Choroid plexus epithelial cell (primary cell): ENCODE measurements around the gene PRPF40A.

Experiments used
- DNase-seq: peaks from one replicate; pipeline ENCODE4 v3.0.0-alpha.2; 2010; ENCODE audit warnings: low read depth
- H3K4me3 ChIP-seq: 2 replicates; pipeline ENCODE4 v1.5.1; 2011; ENCODE audit warnings: low read depth, mild to moderate bottlenecking, control low read depth, low read length, moderate library complexity
- CTCF ChIP-seq: conservative IDR thresholded peaks from 2 replicates; pipeline ENCODE4 v1.5.1; 2011; ENCODE audit warnings: low read depth, mild to moderate bottlenecking, control low read depth, inconsistent platforms, low read length, moderate library complexity

The PRPF40A gene

GRCh38 chr2:152695763-152696162 is 21.5 kb downstream of the PRPF40A start:
- TF ChIP-seq CTCF = no peak
- DNase-seq = no peak
- no peak overlapping the region for H3K4me3 ChIP-seq

GRCh38 chr2:152694161-152694661 is 23.1 kb downstream of the PRPF40A start:
- TF ChIP-seq CTCF = no peak
- peak overlapping the region; percentile 29 for H3K4me3 ChIP-seq
- DNase-seq = peak; percentile 89

- no peak overlapping the region for H3K4me3 ChIP-seq
- DNase-seq = no peak
- no peak for TF ChIP-seq CTCF
Observed at GRCh38 chr2:152693033-152693432, 24.2 kb downstream of the PRPF40A start.

GRCh38 chr2:152686321-152686720 is 30.9 kb downstream of the PRPF40A start:
- no peak for DNase-seq
- no peak overlapping the region for H3K4me3 ChIP-seq
- no peak for TF ChIP-seq CTCF

GRCh38 chr2:152683400-152683799 is 33.9 kb downstream of the PRPF40A start:
- H3K4me3 ChIP-seq = no peak overlapping the region
- TF ChIP-seq CTCF = no peak
- no peak for DNase-seq

GRCh38 chr2:152682663-152683062 is 34.6 kb downstream of the PRPF40A start:
- H3K4me3 ChIP-seq = no peak overlapping the region
- no peak for TF ChIP-seq CTCF
- DNase-seq = peak; percentile 5

- DNase-seq = no peak
- no peak for TF ChIP-seq CTCF
- H3K4me3 ChIP-seq = no peak overlapping the region
Observed at GRCh38 chr2:152678808-152679207, 38.5 kb downstream of the PRPF40A start.
